Caco-2 (cell line): ENCODE data around the gene RCN1. TPM values are rescaled to one million over a fixed set of nuclear protein-coding genes. Genes with fewer than 3 reads are reported as not detected.

Experiments used
- BruUV-seq: library from RNA; stranded (reverse); fragments of 400-500 nt; replicated peaks from 2 replicates; lab custom pipeline; 2021; lab: Mats Ljungman, UMichigan
- CTCF ChIA-PET: fragments of 300-600 bp; sonication (Branson Sonifier 250); formaldehyde crosslinking; loops from one replicate; lab custom pipeline; 2022; ENCODE audit warnings: antibody characterized with exemption; lab: Charles Lee
- POLR2A ChIA-PET: fragments of 300-600 bp; sonication (Branson Sonifier 250); formaldehyde crosslinking; loops from one replicate; lab custom pipeline; 2022; ENCODE audit warnings: antibody characterized with exemption; lab: Charles Lee
- DNase-seq, 2 experiments: peaks; one replicate each; pipeline versions ENCODE4 v3.0.0 to v3.0.0-alpha.2; 2020 to 2022
- H3K27me3 ChIP-seq: replicated peaks from 2 replicates; pipeline ENCODE4 v1.6.0; 2011; ENCODE audit warnings: low read length; ENCODE audit not compliant: control insufficient read depth, insufficient read depth
- H3K36me3 ChIP-seq: 2 replicates; pipeline ENCODE4 v1.5.1; 2011; ENCODE audit warnings: low read length; ENCODE audit not compliant: control insufficient read depth, insufficient read depth
- H3K4me1 ChIP-seq: fragments of 250-450 bp; sonication (Bioruptor Pico); 2 replicates; pipeline ENCODE4 v1.5.1; 2020; ENCODE audit warnings: mild to moderate bottlenecking
- H3K4me3 ChIP-seq: 2 replicates; pipeline ENCODE4 v1.5.1; 2011; ENCODE audit warnings: low read depth, mild to moderate bottlenecking, control low read depth, low read length
- H3K9me3 ChIP-seq: fragments of 250-450 bp; sonication (Bioruptor Pico); 2 replicates; pipeline ENCODE4 v1.5.1; 2020; ENCODE audit warnings: mild to moderate bottlenecking, moderate library complexity
- H3K27ac Mint-ChIP-seq: one replicate; pipeline ENCODE4 v1.8.0; 2022; ENCODE audit warnings: mixed read lengths; ENCODE audit not compliant: unreplicated experiment
- H3K27me3 Mint-ChIP-seq: one replicate; pipeline ENCODE4 v1.8.0; 2022; ENCODE audit warnings: mixed read lengths; ENCODE audit not compliant: insufficient read depth, unreplicated experiment
- H3K36me3 Mint-ChIP-seq: one replicate; pipeline ENCODE4 v1.8.0; 2022; ENCODE audit warnings: mild to moderate bottlenecking, mixed read lengths; ENCODE audit not compliant: insufficient read depth, unreplicated experiment
- H3K4me1 Mint-ChIP-seq: one replicate; pipeline ENCODE4 v1.8.0; 2022; ENCODE audit warnings: low read depth, mixed read lengths; ENCODE audit not compliant: unreplicated experiment
- H3K4me3 Mint-ChIP-seq: one replicate; pipeline ENCODE4 v1.8.0; 2022; ENCODE audit warnings: mild to moderate bottlenecking, moderate library complexity, mixed read lengths; ENCODE audit not compliant: unreplicated experiment
- H3K9me3 Mint-ChIP-seq: one replicate; pipeline ENCODE4 v1.8.0; 2022; ENCODE audit warnings: mixed read lengths; ENCODE audit not compliant: unreplicated experiment
- intact Hi-C: fragments of 100-400 bp; cut with micrococcal nuclease; formaldehyde crosslinking; loops from one replicate; pipeline ENCODE4 v1.10.0; 2022; ENCODE audit not compliant: unreplicated experiment
- total RNA-seq: library from RNA; stranded (reverse); gene quantifications from 2 replicates; pipeline ENCODE4 v1.2.3, GENCODE V29; 2022
- TF ChIP-seq, protein P1 (sequence below), 2 experiments: fragments of 200-600 bp in 1 of 2; IDR thresholded peaks; 1 replicate in 1 of 2; 2 replicates in 1 of 2; pipeline versions ENCODE4 v1.5.1 to v1.8.0; 2011 to 2022; ENCODE audit warnings: antibody characterized with exemption in 1 of 2, control low read depth in 1 of 2, inconsistent platforms in 1 of 2, low read depth in 1 of 2, low read length in 1 of 2, mild to moderate bottlenecking in 1 of 2, moderate library complexity in 1 of 2; ENCODE audit not compliant: insufficient read depth in 1 of 2, severe bottlenecking in 1 of 2, unreplicated experiment in 1 of 2

Gene RCN1
- total RNA-seq, 1 experiment from 2014 or later = 185 TPM

GRCh38 chr11:32110795-32111194, 19.9 kb downstream of the RCN1 start:
- no peaks in the 10 kb centered on the region for H3K9me3 Mint-ChIP-seq
- Histone ChIP-seq H3K4me1 (no peaks in the 10 kb centered on the region), H3K9me3 (no peaks in the 10 kb centered on the region), H3K27me3 (no peaks in the 10 kb centered on the region), H3K4me3 (no peak overlapping the region), H3K36me3 (no peaks in the 10 kb centered on the region)
- CTCF ChIA-PET = no interaction called here
- H3K36me3 Mint-ChIP-seq = peaks cover 7% of the 10 kb centered on the region
- TF ChIP-seq, protein P1, sequence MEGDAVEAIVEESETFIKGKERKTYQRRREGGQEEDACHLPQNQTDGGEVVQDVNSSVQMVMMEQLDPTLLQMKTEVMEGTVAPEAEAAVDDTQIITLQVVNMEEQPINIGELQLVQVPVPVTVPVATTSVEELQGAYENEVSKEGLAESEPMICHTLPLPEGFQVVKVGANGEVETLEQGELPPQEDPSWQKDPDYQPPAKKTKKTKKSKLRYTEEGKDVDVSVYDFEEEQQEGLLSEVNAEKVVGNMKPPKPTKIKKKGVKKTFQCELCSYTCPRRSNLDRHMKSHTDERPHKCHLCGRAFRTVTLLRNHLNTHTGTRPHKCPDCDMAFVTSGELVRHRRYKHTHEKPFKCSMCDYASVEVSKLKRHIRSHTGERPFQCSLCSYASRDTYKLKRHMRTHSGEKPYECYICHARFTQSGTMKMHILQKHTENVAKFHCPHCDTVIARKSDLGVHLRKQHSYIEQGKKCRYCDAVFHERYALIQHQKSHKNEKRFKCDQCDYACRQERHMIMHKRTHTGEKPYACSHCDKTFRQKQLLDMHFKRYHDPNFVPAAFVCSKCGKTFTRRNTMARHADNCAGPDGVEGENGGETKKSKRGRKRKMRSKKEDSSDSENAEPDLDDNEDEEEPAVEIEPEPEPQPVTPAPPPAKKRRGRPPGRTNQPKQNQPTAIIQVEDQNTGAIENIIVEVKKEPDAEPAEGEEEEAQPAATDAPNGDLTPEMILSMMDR (IDR thresholded peaks at IDR 0.05; ENCODE audit: insufficient read depth in 1 of 2, low read depth in 1 of 2, low read length in 1 of 2, severe bottlenecking in 1 of 2, unreplicated experiment in 1 of 2) = no peak
- DNase-seq = no peak
- no peak overlapping the region for H3K4me3 Mint-ChIP-seq
- H3K27ac Mint-ChIP-seq = no peak overlapping the region
- intact Hi-C loops = no loop called here
- no TSS peak for BruUV-seq
- H3K4me1 Mint-ChIP-seq = no peaks in the 10 kb centered on the region
- H3K27me3 Mint-ChIP-seq = peaks cover 14% of the 10 kb centered on the region
- POLR2A ChIA-PET = no interaction called here

GRCh38 chr11:32113200-32113919, 22.5 kb downstream of the RCN1 start:
- H3K36me3 ChIP-seq = no peaks in the 10 kb centered on the region
- CTCF ChIA-PET = no interaction called here
- Mint-ChIP-seq H3K4me3 (no peak overlapping the region), H3K36me3 (no peaks in the 10 kb centered on the region), H3K27me3 (peaks cover 19% of the 10 kb centered on the region), H3K4me1 (no peaks in the 10 kb centered on the region), H3K9me3 (no peaks in the 10 kb centered on the region), H3K27ac (no peak overlapping the region)
- H3K4me1 ChIP-seq = no peaks in the 10 kb centered on the region
- BruUV-seq = no TSS peak
- intact Hi-C loops = no loop called here
- POLR2A ChIA-PET = no interaction called here
- no peak overlapping the region for H3K4me3 ChIP-seq
- H3K9me3 ChIP-seq = no peaks in the 10 kb centered on the region
- H3K27me3 ChIP-seq = no peaks in the 10 kb centered on the region
- TF ChIP-seq, protein P1 (IDR thresholded peaks at IDR 0.05; ENCODE audit: insufficient read depth in 1 of 2, low read depth in 1 of 2, low read length in 1 of 2, severe bottlenecking in 1 of 2, unreplicated experiment in 1 of 2) = no peak
- no peak for DNase-seq

DNA sequence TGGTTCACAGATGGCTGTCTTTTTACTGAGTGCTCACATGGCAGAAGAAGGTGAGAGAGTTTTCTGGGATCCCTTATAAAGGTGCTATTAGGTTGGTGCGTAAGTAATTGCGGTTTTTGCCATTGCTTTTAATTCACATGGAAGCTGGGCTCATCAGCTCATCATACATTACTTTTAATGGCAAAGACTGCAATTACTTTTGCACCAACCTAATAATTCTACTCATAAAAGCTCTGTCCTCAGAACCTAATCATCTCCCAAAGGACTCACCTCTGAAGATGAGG, 23.0 kb downstream of the RCN1 start:
- Histone ChIP-seq H3K4me1 (no peaks in the 10 kb centered on the region), H3K4me3 (no peak overlapping the region), H3K9me3 (no peaks in the 10 kb centered on the region), H3K27me3 (no peaks in the 10 kb centered on the region), H3K36me3 (no peaks in the 10 kb centered on the region)
- ChIA-PET CTCF (no interaction called here), POLR2A (no interaction called here)
- TF ChIP-seq, protein P1 (IDR thresholded peaks at IDR 0.05; ENCODE audit: insufficient read depth in 1 of 2, low read depth in 1 of 2, low read length in 1 of 2, severe bottlenecking in 1 of 2, unreplicated experiment in 1 of 2) = no peak
- Mint-ChIP-seq H3K27ac (no peak overlapping the region), H3K27me3 (peaks cover 19% of the 10 kb centered on the region), H3K4me3 (no peak overlapping the region), H3K9me3 (no peaks in the 10 kb centered on the region), H3K36me3 (no peaks in the 10 kb centered on the region), H3K4me1 (no peaks in the 10 kb centered on the region)
- intact Hi-C loops = no loop called here
- no TSS peak for BruUV-seq
- no peak for DNase-seq
